Activated CD4-positive, alpha-beta T cell treated with anti-CD3 and anti-CD28 coated beads, Interleukin-2, amount 50 U/mL, for 1 hour (primary cell): ENCODE data around the gene RHBDL1.

Experiments used
- DNase-seq: peaks from one replicate; pipeline ENCODE4 v3.0.0-alpha.2; 2020

The RHBDL1 gene

DNA sequence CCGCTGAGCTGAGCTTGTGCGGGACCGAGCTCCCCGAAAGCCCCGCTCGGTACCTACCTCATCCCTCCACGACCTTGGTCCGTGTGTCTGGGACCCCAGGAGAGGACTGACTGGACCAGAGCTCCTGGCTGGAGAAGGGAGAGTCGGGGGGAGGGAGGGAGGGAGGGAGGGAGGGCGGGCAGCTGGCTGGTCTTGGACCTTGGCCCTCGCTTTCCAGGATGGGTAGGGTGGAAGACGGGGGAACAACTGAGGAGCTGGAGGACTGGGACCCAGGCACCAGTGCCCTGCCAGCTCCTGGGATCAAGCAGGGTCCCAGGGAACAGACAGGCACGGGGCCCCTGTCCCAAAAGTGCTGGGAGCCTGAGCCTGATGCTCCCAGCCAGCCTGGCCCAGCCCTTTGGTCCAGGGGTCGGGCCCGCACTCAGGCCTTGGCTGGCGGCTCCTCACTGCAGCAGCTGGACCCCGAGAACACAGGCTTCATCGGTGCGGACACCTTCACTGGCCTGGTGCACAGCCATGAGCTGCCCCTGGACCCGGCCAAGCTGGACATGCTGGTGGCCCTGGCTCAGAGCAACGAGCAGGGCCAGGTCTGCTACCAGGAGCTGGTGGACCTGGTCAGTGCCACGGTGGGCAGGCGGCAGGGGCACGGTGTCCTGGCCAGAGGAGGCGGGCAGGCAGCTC, 553 bp downstream of the RHBDL1 start:
- no peak for DNase-seq

DNA sequence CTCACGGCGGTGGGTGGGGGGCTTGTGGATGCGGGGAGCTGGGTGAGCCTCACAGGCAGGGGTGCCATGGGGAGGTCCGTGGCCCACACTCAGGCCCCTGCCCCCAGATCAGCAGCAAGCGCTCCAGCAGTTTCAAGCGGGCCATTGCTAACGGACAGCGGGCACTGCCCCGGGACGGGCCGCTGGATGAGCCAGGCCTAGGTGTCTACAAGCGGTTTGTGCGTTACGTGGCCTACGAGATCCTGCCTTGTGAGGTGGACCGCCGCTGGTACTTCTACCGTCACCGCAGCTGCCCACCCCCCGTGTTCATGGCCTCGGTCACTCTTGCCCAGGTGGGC, 1.1 kb downstream of the RHBDL1 start:
- no peak for DNase-seq

- DNase-seq: peak; percentile 59
Observed at GRCh38 chr16:676913-677312, 1.4 kb downstream of the RHBDL1 start.

- DNase-seq: no peak
Observed at GRCh38 chr16:677316-678190, 2.1 kb downstream of the RHBDL1 start.

DNA sequence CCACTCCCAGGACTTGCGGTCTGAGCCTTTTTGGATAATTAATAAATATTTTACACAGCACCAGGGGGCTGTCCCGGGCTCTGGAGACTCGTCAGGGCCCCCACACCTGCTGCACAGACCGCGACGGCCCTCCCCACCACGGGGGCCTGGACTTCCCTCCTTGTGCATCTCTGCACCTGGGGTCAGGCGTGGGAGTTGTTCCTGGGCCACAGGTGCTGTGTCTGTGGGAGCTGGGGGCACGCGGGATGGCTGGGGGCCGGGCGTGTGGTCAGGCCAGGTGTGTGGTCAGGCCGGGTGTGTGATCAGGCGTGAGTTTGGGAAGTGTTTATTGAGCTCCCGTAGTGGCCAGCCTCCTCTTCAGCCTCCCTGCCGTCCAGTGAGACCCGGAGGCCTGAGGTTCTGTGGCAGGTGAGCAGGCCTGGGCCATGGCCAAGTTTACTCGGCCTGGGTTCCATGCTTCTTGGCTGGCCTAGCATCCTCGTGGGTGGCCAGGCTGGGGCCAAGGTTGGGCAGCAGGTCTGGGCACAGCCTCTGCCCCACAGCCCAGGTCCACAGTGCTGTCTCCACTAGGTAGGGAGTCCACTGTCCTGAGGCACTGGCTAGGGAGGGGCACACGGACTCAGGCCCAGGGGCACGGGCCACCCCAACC, 2.9 kb downstream of the RHBDL1 start:
- DNase-seq: no peak

DNA sequence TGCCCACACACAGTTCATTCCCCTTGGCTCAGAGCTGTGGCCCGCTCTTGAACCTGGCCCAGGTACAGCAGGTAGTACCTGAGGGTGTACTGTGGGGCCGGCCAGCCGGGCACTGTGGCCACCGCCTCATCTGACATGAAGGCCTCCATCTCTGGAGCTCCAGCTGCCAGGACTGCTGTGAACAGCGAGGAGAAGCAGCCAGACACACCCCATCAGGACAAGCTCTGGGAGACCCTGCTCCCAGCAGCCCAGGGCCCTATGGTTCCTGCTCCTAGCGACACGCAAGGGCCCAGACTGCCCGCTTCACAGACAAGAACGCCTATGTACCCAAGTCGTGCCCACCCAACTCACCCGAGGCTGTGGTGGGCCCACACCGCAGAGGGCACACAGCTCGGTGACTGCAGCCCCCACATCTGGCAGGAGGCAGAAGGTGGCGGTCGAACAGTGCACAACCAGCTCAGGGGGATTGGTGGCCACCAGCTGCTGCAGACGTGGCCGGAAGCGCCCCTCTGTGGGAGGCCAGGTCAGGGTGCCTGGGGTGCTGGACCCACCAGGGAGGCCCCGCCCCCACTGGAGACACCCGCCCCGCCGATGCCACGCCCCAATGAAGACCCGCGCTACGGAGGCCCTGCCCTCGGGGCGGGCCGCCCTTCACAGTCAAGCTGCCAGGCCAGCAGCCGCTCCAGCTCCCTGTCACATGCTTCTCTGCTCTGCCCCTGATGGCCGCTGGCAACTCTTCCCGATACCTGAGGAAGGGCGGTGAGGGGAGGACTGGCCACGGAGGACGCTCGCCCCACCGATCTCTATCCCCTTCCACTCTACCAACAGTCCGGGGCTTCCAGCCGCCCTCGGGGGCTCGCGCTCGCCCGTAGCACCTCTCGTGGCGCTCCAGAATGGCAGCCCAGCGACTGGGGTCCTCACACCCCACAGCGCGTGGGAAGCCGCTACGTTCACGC, 3.7 kb downstream of the RHBDL1 start:
- peak; percentile 40 for DNase-seq

GRCh38 chr16:679814-680624, 4.5 kb downstream of the RHBDL1 start, which contains the start of gene STUB1:
Gene STUB1 (plus strand): TSS chr16:680410. CDS start chr16:680526, 116 bp downstream.
- peak; percentile 88 for DNase-seq

- no peak for DNase-seq
Observed at GRCh38 chr16:680625-680945, 5.1 kb downstream of the RHBDL1 start.

- no peak for DNase-seq
Observed at GRCh38 chr16:680967-681745, 5.7 kb downstream of the RHBDL1 start.

DNA sequence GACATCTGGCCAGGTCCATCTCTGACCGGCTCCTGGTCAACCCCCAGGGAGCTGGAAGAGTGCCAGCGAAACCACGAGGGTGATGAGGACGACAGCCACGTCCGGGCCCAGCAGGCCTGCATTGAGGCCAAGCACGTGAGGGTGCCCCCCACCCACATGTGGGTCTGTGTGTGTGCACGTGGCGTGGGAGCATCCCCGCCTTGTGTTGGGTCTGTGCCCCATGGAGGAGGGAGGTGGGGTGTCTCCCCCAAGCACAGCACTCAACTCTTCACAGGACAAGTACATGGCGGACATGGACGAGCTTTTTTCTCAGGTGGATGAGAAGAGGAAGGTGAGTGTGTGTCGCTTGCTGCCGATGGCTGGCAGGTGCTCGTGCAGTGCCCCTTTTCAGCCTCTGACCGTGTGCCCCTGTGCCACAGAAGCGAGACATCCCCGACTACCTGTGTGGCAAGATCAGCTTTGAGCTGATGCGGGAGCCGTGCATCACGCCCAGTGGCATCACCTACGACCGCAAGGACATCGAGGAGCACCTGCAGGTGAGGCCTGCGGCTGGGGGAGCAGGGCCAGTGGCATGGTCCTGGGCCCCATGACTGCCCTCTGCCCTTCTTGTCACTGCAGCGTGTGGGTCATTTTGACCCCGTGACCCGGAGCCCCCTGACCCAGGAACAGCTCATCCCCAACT, 6.4 kb downstream of the RHBDL1 start:
- DNase-seq: no peak

DNA sequence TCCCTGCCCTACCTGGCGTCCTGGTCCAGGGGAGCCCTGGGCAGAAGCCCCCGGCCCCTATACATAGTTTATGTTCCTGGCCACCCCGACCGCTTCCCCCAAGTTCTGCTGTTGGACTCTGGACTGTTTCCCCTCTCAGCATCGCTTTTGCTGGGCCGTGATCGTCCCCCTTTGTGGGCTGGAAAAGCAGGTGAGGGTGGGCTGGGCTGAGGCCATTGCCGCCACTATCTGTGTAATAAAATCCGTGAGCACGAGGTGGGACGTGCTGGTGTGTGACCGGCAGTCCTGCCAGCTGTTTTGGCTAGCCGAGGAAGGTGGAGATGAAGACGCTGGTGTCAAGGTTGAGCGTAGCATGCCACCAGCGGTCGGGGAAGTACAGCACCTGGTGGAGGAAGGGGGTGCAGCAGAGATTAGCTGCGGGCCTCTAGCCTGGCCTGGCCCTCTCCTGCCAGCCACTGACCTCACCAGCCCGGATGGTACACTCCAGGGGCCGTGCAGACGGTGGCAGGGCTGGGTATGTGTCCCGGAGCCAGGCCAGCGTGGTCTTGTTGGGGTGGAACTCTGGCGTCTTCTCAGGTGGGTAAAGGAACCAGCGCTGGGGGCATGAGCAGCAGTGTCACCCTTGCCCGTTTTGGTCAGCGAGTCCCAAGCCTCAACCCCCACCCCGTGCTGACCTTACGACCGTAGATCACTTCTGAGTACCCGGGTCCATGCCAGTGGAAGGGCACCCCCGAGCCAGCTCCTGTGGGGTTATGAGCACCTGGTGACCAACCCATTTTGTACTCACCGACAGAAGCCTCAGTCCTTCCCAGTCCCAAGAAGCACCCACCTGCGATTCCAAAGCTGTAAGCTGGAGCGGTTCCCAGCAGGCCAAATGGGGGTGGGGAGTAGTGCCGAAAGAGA, 7.3 kb downstream of the RHBDL1 start:
- no peak for DNase-seq

DNA sequence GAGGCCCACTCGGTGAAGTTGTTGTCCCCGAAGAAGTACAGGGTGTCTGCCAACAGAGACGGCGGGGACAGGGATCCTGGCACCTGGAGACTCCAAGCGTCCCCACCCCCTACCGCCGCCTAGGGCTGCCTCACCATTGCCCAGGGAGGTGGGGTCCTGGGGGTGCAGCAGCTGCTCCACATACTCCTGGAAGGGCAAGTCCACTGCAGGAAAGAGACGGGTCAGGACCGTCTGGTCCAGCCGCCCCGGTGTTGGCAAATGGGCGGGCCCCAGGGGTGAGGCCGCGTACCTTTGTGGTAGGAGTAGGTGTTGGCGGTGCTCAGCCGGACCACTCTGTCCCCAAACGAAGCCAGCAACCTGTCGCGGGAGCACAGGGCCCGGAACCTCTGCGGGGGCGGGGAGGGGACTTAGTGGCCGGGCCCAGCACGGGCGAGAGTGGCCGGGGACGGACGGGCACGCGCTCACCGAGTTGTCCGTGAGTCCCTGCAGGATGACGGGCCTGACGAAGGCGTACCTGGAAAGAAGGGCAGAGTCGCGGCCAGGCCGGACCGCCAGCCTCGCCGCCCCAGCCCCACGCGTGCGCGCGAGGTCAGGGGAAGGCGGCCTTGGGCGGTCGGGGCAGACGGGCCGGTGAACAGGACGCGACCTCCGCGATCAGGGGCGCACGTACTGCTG, 8.1 kb downstream of the RHBDL1 start:
- no peak for DNase-seq

DNA sequence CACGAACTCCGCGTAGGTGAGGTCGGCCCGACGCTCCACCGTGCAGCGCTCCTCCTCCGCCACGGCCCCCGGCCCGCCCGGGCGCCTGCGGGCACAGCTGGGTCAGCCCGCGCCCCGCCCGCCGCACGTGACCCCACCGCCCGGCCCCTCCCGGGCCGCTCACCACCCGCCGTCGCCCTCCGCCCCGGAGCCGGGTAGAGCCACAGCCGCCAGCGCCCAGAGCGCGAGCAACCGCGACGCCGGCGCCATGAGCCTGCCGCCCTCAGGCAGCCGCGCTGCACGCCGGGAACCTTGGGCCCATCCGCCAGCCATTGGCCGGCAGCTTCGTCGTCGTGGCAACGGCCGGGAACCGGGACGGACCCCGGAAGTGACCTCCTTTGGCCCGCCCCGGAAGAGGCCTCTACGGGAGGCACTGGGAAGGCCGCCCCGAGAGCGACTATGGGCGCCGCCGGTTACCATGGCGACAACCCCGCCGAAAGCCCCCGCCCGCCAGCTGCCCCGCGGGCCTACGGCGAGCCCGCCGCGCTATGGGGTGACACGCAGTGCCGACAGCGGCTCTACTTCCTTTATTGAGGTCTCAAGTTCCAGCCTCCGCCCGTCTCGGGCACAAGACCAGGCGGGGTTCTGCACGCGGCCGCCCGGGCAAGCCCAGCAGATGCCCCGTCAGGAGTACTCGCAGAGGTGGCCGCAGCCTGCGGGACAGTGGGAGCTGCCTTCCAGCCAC, 8.8 kb downstream of the RHBDL1 start, which contains the start of gene JMJD8:
Gene JMJD8 (minus strand): TSS at position 264 of the 724 bp plus-strand sequence. CDS start 15 bp downstream, at position 249.
- peak; percentile 95 for DNase-seq

DNA sequence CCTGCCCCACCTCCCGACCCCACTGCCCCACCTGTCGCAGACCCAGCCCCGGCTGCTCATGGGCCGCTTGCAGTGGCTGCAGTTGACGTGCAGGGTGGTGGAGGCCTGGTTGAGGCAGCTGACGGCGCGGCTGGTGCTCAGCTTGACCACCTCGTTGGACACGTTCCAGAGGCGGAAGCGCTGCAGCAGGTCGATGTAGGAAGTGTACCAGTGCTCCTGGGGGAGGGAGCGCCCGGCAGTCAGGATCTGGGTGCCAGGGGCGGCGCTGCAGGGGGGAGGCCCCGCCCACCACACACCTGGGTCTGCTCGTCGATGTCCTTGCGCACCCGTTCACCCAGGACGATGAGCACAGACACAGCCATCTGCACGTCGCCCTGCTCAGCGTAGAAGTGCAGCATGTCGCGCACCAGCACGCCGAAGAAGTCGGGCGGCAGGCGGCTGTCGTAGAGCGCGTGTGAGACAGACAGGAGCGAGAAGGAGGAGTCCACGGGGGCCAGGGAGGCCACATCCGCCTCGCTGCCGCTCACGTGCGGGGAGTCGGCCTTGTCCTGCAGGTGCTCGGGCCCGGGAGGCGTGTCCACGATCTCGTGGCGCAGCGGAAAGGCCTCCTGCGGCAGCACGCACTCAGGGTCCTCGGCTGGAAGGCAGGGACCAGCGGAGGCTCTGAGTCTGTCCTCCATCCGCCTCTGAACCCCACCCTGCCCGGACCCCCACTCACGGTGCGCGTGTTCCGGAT, 9.7 kb downstream of the RHBDL1 start:
- no peak for DNase-seq

GRCh38 chr16:685967-686366, 10.5 kb downstream of the RHBDL1 start:
- DNase-seq: no peak

- no peak for DNase-seq
Observed at GRCh38 chr16:686459-687260, 11.2 kb downstream of the RHBDL1 start.
